Type B pancreatic cell (in vitro differentiated cells): ENCODE results near the gene MEGF6. TPM values are rescaled to one million over a fixed set of nuclear protein-coding genes. Genes with fewer than 3 reads are reported as not detected.

ENCODE experiments used
- DNase-seq: peaks from one replicate; pipeline ENCODE4 v3.0.0; 2021; ENCODE audit warnings: mixed read lengths; ENCODE audit not compliant: unreplicated experiment; ENCODE audit errors: extremely low spot score
- H3K27ac Mint-ChIP-seq: 2 replicates; pipeline ENCODE4 v1.8.0; 2021; ENCODE audit warnings: mild to moderate bottlenecking, mixed read lengths
- H3K27me3 Mint-ChIP-seq: 2 replicates; pipeline ENCODE4 v1.8.0; 2021; ENCODE audit warnings: mixed read lengths
- H3K36me3 Mint-ChIP-seq: 2 replicates; pipeline ENCODE4 v1.8.0; 2021; ENCODE audit warnings: mixed read lengths
- H3K4me1 Mint-ChIP-seq: one replicate; pipeline ENCODE4 v1.8.0; 2021; ENCODE audit warnings: mixed read lengths; ENCODE audit not compliant: unreplicated experiment
- H3K4me3 Mint-ChIP-seq: 2 replicates; pipeline ENCODE4 v1.8.0; 2021; ENCODE audit warnings: mild to moderate bottlenecking, mixed read lengths
- H3K9me3 Mint-ChIP-seq: 2 replicates; pipeline ENCODE4 v1.8.0; 2021; ENCODE audit warnings: mixed read lengths
- CTCF ChIP-seq: fragments of 200-600 bp; sonication (generic); conservative IDR thresholded peaks from 2 replicates; pipeline ENCODE4 v1.5.0; 2021; ENCODE audit warnings: antibody characterized with exemption, mild to moderate bottlenecking
- total RNA-seq: library from RNA; stranded (reverse); gene quantifications from 2 replicates; pipeline ENCODE4 v1.2.1, GENCODE V29; 2021; ENCODE audit warnings: low replicate concordance

Gene MEGF6
- total RNA-seq, 1 donor from 2014 or later: 61.7 TPM

- H3K36me3 Mint-ChIP-seq: no peaks in the 10 kb centered on the region
- H3K27ac Mint-ChIP-seq: no peak overlapping the region
- no peaks in the 10 kb centered on the region for H3K27me3 Mint-ChIP-seq
- H3K4me3 Mint-ChIP-seq: no peak overlapping the region
- no peaks in the 10 kb centered on the region for H3K9me3 Mint-ChIP-seq
- H3K4me1 Mint-ChIP-seq: no peaks in the 10 kb centered on the region
- TF ChIP-seq CTCF: no peak
- no peak for DNase-seq
Observed at GRCh38 chr1:3571263-3571662, 40.0 kb downstream of the MEGF6 start.

- Mint-ChIP-seq H3K36me3 (no peaks in the 10 kb centered on the region), H3K27ac (no peak overlapping the region), H3K4me3 (no peak overlapping the region), H3K4me1 (no peaks in the 10 kb centered on the region), H3K9me3 (no peaks in the 10 kb centered on the region), H3K27me3 (no peaks in the 10 kb centered on the region)
- TF ChIP-seq CTCF: no peak
- no peak for DNase-seq
Observed at GRCh38 chr1:3570066-3570986, 41.0 kb downstream of the MEGF6 start.

- no peaks in the 10 kb centered on the region for H3K9me3 Mint-ChIP-seq
- no peak for TF ChIP-seq CTCF
- DNase-seq: no peak
- H3K4me3 Mint-ChIP-seq: no peak overlapping the region
- H3K36me3 Mint-ChIP-seq: no peaks in the 10 kb centered on the region
- no peaks in the 10 kb centered on the region for H3K4me1 Mint-ChIP-seq
- no peak overlapping the region for H3K27ac Mint-ChIP-seq
- no peaks in the 10 kb centered on the region for H3K27me3 Mint-ChIP-seq
Observed at GRCh38 chr1:3569436-3569835, 41.9 kb downstream of the MEGF6 start.

GRCh38 chr1:3568815-3569435, 42.4 kb downstream of the MEGF6 start:
- no peaks in the 10 kb centered on the region for H3K36me3 Mint-ChIP-seq
- TF ChIP-seq CTCF: no peak
- DNase-seq: no peak
- H3K9me3 Mint-ChIP-seq: no peaks in the 10 kb centered on the region
- no peaks in the 10 kb centered on the region for H3K27me3 Mint-ChIP-seq
- H3K4me1 Mint-ChIP-seq: no peaks in the 10 kb centered on the region
- no peak overlapping the region for H3K4me3 Mint-ChIP-seq
- H3K27ac Mint-ChIP-seq: no peak overlapping the region

- H3K4me1 Mint-ChIP-seq: peaks cover 3% of the 10 kb centered on the region
- no peaks in the 10 kb centered on the region for H3K9me3 Mint-ChIP-seq
- H3K4me3 Mint-ChIP-seq: no peak overlapping the region
- no peak for TF ChIP-seq CTCF
- H3K36me3 Mint-ChIP-seq: no peaks in the 10 kb centered on the region
- peaks cover 2% of the 10 kb centered on the region for H3K27me3 Mint-ChIP-seq
- DNase-seq: no peak
- H3K27ac Mint-ChIP-seq: no peak overlapping the region
Observed at GRCh38 chr1:3566951-3567804, 44.1 kb downstream of the MEGF6 start.
